OCI-LY1 (cell line): Measurements from ENCODE around the gene CIAO3.
A peak's percentile ranks its signal among the peaks of the same experiment; 100 is the strongest.

Experiments
- H2AFZ ChIP-seq: fragments of 200-600 bp; sonication (generic), shearing (Covaris generic); 2 replicates; pipeline ENCODE4 v1.6.0; 2014; ENCODE audit warnings: antibody characterized with exemption, mild to moderate bottlenecking, low read length
- H3F3A ChIP-seq: fragments of 200-600 bp; sonication (generic), shearing (Covaris generic); 2 replicates; pipeline ENCODE4 v1.6.0; 2014; ENCODE audit warnings: mild to moderate bottlenecking, antibody characterized with exemption, low read length, moderate library complexity; ENCODE audit not compliant: insufficient read depth
- H3K27ac ChIP-seq: fragments of 200-600 bp; sonication (generic); 2 replicates; pipeline ENCODE4 v1.5.1; 2014; ENCODE audit warnings: low read length, mixed run types, mild to moderate bottlenecking, low read depth; ENCODE audit not compliant: poor library complexity, severe bottlenecking
- H3K27me3 ChIP-seq: fragments of 200-600 bp; sonication (generic); 2 replicates; pipeline ENCODE4 v1.6.0; 2014; ENCODE audit warnings: antibody characterized with exemption, mild to moderate bottlenecking, low read length, moderate library complexity; ENCODE audit not compliant: insufficient read depth
- H3K36me3 ChIP-seq: fragments of 200-600 bp; sonication (generic); 2 replicates; pipeline ENCODE4 v1.6.1; 2014; ENCODE audit warnings: mild to moderate bottlenecking, antibody characterized with exemption, low read length, moderate library complexity, mixed read lengths; ENCODE audit not compliant: insufficient read depth
- H3K4me1 ChIP-seq: fragments of 200-600 bp; sonication (generic); 2 replicates; pipeline ENCODE4 v1.5.1; 2014; ENCODE audit warnings: mild to moderate bottlenecking, low read length, moderate library complexity; ENCODE audit not compliant: insufficient read depth, severe bottlenecking
- H3K4me2 ChIP-seq: fragments of 200-600 bp; sonication (generic), shearing (Covaris generic); 2 replicates; pipeline ENCODE4 v1.6.1; 2014; ENCODE audit warnings: low read length
- H3K4me3 ChIP-seq: fragments of 200-600 bp; sonication (generic); 2 replicates; pipeline ENCODE4 v1.5.1; 2014; ENCODE audit warnings: low read length, low read depth, mild to moderate bottlenecking, mixed read lengths; ENCODE audit not compliant: poor library complexity, severe bottlenecking
- H3K79me2 ChIP-seq: fragments of 200-600 bp; shearing (Covaris generic); 2 replicates; pipeline ENCODE4 v1.6.1; 2016; ENCODE audit warnings: mixed run types, low read length, mixed read lengths; ENCODE audit not compliant: insufficient read depth
- H3K9ac ChIP-seq: fragments of 200-600 bp; sonication (generic), shearing (Covaris generic); 2 replicates; pipeline ENCODE4 v1.6.1; 2014; ENCODE audit warnings: mild to moderate bottlenecking, low read length, mixed read lengths
- H3K9me2 ChIP-seq: fragments of 200-600 bp; sonication (generic), shearing (Covaris generic); 2 replicates; pipeline ENCODE4 v1.6.1; 2014; ENCODE audit warnings: low read depth, mild to moderate bottlenecking, low read length, mixed read lengths
- H3K9me3 ChIP-seq: fragments of 200-600 bp; shearing (Covaris generic); 2 replicates; pipeline ENCODE4 v1.6.1; 2014; ENCODE audit warnings: low read length, mixed read lengths
- H4K20me1 ChIP-seq: fragments of 200-600 bp; sonication (generic), shearing (Covaris generic); 2 replicates; pipeline ENCODE4 v1.6.0; 2016; ENCODE audit warnings: mild to moderate bottlenecking, low read length; ENCODE audit not compliant: insufficient read depth
- CTCF ChIP-seq: fragments of 200-600 bp; sonication (generic), shearing (Covaris generic); IDR thresholded peaks from 2 replicates; pipeline ENCODE4 v1.5.1; 2017; ENCODE audit warnings: mild to moderate bottlenecking, antibody characterized with exemption, low read length, moderate library complexity, mixed read lengths
- EZH2 ChIP-seq: fragments of 200-600 bp; sonication (generic), shearing (Covaris generic); IDR thresholded peaks from 2 replicates; pipeline ENCODE4 v1.8.0; 2017; ENCODE audit warnings: borderline replicate concordance, mixed run types, mild to moderate bottlenecking, antibody characterized with exemption, low read length, moderate library complexity, mixed read lengths

CIAO3 gene

GRCh38 chr16:741986-742629 lies 1.3 kb upstream of the CIAO3 start:
- H4K20me1 ChIP-seq, result no peaks in the 10 kb centered on the region
- no peak overlapping the region for H3K4me2 ChIP-seq
- TF ChIP-seq EZH2, result no peak
- no peak for TF ChIP-seq CTCF
- no peaks in the 10 kb centered on the region for H3K79me2 ChIP-seq
- no peaks in the 10 kb centered on the region for H3K9me2 ChIP-seq
- peaks cover 35% of the 10 kb centered on the region for H3K4me1 ChIP-seq
- no peaks in the 10 kb centered on the region for H3K9me3 ChIP-seq
- no peaks in the 10 kb centered on the region for H3K27me3 ChIP-seq
- no peaks in the 10 kb centered on the region for H3F3A ChIP-seq
- H3K4me3 ChIP-seq, result no peak overlapping the region
- no peak overlapping the region for H3K27ac ChIP-seq
- no peak overlapping the region for H2AFZ ChIP-seq
- peaks cover under 1% of the 10 kb centered on the region for H3K36me3 ChIP-seq
- no peak overlapping the region for H3K9ac ChIP-seq

- Histone ChIP-seq H3K4me2 (peak overlapping the region; percentile 83), H3F3A (no peaks in the 10 kb centered on the region), H3K9ac (peak overlapping the region; percentile 84), H3K36me3 (peaks cover 16% of the 10 kb centered on the region), H3K79me2 (no peaks in the 10 kb centered on the region), H3K27me3 (no peaks in the 10 kb centered on the region), H3K4me1 (peaks cover 48% of the 10 kb centered on the region), H4K20me1 (no peaks in the 10 kb centered on the region), H2AFZ (no peak overlapping the region), H3K27ac (peak overlapping the region; percentile 97), H3K9me2 (no peaks in the 10 kb centered on the region), H3K4me3 (peak overlapping the region; percentile 84), H3K9me3 (no peaks in the 10 kb centered on the region)
- TF ChIP-seq CTCF (no peak), EZH2 (no peak)
Observed at GRCh38 chr16:740459-740763, 386 bp downstream of the CIAO3 start.

- no peaks in the 10 kb centered on the region for H3K27me3 ChIP-seq
- TF ChIP-seq CTCF, result no peak
- no peak for TF ChIP-seq EZH2
- peak overlapping the region; percentile 97 for H3K27ac ChIP-seq
- H3K4me3 ChIP-seq, result peak overlapping the region; percentile 84
- no peaks in the 10 kb centered on the region for H3K9me3 ChIP-seq
- peaks cover 22% of the 10 kb centered on the region for H3K36me3 ChIP-seq
- no peak overlapping the region for H2AFZ ChIP-seq
- peak overlapping the region; percentile 83 for H3K4me2 ChIP-seq
- H3F3A ChIP-seq, result no peaks in the 10 kb centered on the region
- H3K79me2 ChIP-seq, result no peaks in the 10 kb centered on the region
- H3K4me1 ChIP-seq, result peaks cover 48% of the 10 kb centered on the region
- peak overlapping the region; percentile 84 for H3K9ac ChIP-seq
- no peaks in the 10 kb centered on the region for H4K20me1 ChIP-seq
- no peaks in the 10 kb centered on the region for H3K9me2 ChIP-seq
Observed at GRCh38 chr16:739560-740458, 988 bp downstream of the CIAO3 start.
